HG03558 (cell line): ENCODE data around the gene CDKAL1.
"Not testable (repeated sequence)": the region's sequence is repeated elsewhere in the genome, so short reads cannot be mapped to it uniquely, and the experiment has no call there.

Experiments
- ATAC-seq: cut with Tn5 transposase; IDR thresholded peaks from one replicate; pipeline ENCODE4 v1.9.1; 2021; ENCODE audit warnings: moderate number of reproducible peaks; ENCODE audit not compliant: unreplicated experiment; ENCODE audit errors: extremely low read depth

Gene CDKAL1

DNA sequence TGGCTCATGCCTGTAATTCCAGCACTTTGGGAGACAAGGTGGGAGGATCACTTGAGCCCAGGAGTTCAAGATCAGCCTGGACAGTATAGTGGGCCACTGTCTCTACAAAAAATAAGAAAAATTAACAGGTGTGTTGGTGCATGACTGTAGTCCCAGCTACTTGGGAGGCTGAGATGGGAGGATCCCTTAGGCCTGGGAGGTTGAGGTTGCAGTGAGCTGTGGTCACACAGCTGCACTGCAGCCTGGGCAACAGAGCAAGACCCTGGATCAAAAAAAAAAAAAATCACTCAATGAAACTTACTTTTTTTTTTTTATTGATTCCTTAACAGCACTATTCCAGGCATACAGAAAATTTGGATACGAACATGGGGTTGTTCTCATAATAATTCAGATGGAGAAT is 14.0 kb downstream of the CDKAL1 start:
- no peak for ATAC-seq

DNA sequence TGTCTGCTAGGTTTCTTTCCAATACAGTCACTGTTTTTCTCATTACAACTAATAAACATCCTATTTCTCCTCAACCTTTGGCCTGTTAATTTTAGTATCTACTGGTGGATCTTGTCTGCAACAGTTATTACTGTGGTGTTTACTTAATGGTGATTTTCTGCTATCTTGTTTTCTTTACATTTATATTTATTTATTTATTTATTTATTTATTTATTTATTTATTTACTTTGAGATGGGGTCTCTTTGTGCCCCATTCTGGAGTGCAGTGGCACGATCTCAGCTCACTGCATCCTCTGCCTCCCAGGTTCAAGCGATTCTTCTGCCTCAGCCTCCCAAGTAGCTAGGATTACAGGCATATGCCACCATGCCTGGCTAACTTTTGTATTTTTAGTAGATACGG is 15.1 kb downstream of the CDKAL1 start:
- ATAC-seq: not testable (repeated sequence)

DNA sequence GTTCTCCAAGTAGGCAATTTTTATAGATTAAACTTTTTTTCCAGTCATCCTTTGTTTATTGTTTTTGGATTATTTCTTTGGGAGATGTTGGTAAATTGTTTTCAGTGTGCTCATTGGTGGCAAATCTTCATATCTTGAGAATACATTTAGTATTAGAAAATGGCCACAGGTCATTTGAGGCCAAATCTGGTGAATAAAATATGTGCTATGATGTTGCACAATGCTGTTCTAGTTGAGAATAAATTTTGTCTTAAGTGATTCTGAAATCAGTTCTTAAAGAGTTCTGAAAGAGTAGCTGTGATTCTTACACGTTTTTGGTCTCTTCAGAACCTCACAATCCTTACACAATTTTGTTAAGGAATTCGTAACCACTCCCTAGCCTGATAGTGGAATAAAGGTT is 20.1 kb downstream of the CDKAL1 start:
- no peak for ATAC-seq

DNA sequence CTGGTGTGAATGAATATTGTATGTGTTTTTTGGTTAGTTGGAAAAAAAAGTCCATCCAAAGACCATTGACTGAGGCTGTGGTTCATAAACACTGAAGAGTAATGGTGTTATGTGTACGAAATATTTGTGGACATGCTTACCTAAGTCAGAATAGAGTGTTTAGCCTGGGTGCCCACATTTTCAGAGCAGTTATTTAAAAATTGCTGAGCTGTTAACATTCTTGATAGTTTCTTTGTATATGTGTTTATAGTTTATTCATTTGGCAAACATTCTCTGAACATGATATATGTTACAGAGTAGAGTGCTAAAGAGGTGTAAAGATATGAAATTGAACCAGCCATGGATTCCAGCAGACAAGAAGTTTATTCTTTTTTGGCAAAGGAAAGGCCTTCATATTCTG is 20.6 kb downstream of the CDKAL1 start:
- no peak for ATAC-seq

DNA sequence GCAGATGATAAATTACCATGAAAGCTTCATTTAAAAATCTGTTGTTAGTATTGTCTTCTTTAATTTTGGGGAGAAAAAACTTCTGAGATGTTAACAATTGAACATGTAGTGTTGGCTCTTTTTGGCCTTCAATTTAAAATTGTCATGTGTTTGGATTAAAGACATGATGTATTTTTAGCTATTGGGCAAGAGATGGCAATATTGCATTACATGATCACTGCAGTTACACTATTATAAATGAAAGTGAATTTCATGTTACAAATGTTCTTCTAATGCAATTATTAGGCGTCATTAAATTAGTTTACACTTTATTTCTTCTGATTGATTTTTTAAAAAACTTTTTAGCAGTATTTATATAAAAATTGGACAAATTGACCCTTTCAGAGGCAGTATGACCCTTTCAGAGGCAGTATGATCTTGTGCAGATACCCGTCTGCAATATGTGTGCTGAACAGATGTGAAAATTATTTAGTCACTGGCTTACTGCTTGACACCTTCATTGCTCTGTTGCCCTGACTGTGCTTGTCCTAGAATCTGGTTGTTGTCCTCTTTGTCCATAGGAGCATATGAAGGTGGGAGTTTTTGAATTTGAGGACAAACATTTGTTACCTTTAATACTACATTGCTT is 25.8 kb downstream of the CDKAL1 start:
- no peak for ATAC-seq

DNA sequence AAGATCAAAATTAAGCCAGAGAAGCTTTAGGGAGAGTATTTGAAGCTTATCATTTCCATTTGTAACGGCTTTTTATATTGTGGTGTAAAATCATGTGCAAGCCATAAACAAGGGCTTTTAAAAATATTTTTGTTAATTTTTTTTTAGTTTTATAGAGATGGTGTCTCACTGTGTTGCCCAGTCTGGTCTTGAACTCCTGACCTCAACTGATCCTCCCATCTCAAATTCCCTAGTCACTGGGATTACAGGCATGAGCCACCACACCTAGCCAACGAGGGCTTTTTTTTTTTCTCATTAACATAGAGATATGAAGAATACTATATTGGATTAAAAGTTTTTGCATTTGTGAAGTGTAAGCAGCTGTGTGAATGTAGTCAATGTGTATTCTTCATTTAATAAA is 29.1 kb downstream of the CDKAL1 start:
- ATAC-seq: no peak

DNA sequence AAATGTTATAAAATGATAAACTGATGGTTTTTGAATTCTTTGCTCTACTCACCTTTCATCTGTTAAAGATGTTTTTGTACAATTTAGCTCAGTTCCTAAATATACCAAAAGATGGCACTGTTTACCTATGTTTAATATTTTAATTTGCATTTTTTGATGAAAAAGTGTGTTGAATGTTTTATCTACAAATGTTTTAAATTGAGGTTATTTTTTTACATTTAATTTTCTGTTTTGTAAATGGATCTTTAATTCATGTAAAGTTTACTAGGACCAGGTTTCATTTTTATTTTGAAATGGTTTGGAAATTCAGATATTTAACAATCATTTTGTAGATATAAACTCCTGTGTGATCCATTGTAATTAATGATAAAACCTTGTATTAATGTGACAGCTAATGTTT is 30.0 kb downstream of the CDKAL1 start:
- ATAC-seq: no peak

DNA sequence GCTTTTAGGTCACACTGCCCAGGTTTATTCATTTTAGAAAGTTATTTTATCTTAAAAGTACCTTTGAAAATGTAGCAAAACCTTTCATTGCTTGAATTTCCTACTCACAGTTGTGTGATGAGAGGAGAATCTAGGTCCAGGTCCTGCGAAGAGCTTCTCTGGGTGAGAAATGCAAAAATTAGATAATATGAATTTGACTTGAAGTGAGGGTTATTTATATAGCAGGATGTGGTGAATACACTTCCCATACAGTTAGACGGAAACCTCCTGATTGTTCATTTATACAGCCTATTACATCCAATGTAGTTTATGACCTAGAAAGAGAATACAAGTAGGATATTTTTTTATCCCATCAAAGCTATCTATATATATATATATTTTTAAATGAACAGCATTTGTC is 30.5 kb downstream of the CDKAL1 start:
- ATAC-seq: no peak

DNA sequence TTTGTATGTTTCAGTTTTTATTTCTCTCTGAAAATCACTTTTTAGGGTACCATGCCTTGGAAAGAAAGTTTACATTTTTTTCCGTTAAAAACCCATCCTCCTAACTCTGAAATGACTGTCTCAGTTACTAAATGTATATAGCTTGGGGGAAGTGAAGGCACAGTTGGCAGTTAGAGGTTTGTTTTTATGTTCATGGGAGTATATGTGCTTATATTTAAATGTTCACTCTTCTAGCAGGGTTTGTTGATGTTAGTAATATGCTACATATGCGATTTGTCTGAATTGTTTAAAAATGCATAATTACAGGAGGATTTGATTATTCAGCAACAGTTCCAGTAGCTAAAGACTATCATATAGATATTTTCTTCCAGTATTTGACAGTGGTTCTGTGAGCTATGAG is 31.1 kb downstream of the CDKAL1 start:
- no peak for ATAC-seq

DNA sequence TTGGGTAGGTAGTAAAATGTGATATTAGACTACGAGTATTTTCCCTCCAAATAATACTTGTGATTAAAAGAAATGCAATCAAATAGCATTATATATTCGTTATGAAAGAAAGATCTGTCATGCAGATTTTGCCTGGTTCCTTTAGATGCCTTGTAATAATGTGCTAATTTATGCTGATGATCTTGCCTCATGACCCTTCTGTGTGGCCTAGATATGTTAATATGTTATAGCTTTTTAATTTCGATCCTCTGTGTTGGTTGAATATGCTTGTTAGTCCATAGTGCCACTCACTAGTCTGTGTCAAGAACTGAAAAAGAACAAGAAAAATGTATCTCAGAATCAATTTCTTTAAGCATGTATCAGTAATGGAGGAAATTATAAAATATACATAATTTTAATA is 31.9 kb downstream of the CDKAL1 start:
- ATAC-seq: no peak

DNA sequence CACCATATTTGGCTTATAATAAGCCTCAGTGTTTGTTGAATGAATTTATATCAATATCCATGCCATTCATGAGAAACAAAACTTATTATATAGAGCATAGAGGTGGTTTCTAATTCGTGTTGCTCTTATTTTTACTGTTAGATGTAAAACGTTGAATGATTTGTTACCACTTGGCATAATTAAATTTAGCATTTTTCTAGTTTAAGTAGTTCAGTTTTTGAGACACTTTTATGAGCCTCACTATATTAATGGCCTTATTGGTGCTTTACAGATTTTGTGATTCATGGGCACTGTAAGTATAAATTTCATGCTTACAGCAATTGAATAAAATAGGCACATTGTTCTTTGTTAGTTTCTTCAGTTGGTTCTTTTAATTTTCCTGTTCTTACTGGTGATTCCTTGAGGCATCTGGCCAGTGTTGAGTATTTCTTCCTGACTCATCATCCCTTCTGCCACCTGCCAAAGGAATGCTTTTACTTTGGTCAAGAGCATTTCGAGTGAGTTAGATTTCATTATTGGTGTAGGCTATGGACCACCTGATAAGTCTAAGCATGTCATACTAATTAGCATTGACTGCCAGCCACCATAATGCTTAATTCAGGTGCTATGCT is 34.8 kb downstream of the CDKAL1 start:
- ATAC-seq: no peak

DNA sequence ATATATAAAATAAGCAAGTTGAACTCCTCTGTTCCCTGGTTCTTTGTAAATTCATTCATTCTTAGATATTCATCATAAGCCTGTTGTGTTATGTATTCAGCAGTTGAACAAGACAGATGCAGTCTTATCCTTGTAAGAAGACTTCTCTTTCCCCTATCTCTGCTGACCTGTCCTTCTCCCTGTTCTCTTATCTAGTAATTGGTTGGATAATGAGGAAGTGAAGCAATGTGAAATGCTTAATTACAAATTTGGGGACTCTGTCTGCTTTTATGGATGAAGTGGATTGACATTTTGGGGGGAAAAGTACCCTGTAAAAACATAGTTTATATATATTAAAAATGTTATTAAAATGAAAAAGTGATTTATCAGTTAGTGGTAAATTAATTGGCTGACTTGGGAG is 37.0 kb downstream of the CDKAL1 start:
- ATAC-seq: no peak

DNA sequence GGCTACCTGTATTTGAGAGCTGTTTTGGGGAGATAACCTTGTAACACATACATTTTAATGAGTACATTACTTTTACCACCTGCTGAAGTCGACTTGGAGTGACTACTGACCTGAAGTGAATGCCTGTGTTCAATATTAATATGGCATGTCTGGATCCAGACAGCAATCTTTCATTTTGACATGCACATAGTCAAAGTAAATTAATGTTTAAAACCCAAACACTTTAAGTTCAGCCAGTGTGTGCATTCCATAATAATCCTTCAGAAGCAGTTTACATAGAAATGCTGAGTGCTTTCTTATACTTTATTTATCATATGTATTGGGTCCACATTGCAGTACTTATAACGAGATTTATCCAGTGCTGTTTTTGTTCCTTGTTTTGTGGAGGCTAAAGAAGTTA is 38.0 kb downstream of the CDKAL1 start:
- no peak for ATAC-seq

DNA sequence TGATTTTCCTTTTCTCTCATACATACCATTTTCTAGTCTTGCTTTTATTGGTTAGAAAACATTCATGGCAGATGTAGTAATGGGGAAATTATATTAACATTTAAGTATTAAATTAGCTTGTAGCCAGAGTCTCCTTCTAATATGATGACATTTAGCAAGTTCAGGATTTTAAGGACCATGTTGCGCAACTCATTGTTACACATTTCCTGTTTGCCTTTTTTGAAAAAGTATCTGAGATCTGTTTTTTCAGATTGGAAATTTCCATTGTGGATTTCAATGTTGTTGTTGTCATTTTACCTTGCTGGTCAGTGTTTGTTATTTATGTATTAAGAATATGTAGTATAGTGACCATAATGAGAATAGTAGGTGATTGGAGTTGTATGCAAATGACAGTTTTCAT is 38.7 kb downstream of the CDKAL1 start:
- no peak for ATAC-seq

DNA sequence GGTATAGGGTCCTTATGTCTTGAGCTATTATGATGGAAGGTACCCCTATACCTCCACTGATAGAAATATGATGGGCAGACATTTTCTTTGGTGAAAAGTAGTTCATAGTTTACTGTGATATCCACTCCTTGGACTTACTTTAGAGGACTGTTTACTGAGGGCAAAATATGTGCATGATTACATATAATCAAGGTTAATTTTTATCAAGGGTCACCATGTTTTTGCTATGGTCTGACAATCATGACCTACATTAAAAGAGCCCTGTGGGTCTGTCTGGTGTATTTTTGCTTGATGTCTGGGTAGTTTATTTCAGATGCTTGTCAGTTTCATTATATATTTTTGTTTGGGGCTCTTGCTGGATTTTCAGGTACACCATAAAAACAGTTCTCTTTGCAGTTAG is 40.1 kb downstream of the CDKAL1 start:
- ATAC-seq: no peak

DNA sequence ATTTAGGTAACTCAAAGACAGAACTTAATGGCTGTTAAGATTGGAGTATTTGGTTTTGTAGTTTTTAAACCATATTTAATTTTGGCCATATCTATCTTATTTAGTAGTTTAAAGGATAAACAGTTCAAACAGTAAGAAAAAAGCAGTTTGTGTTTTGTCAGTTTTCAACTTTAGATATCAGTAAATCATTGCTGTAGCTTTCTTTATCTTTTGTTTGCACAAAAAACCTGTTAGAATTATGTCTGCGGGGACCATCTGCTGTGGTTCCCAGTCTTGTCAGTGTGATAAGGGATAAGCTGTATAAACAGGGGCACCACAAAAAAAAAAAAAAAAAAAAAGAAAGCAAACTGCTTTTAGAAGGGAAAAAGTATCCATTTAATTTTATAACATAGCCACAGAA is 40.9 kb downstream of the CDKAL1 start:
- no peak for ATAC-seq

DNA sequence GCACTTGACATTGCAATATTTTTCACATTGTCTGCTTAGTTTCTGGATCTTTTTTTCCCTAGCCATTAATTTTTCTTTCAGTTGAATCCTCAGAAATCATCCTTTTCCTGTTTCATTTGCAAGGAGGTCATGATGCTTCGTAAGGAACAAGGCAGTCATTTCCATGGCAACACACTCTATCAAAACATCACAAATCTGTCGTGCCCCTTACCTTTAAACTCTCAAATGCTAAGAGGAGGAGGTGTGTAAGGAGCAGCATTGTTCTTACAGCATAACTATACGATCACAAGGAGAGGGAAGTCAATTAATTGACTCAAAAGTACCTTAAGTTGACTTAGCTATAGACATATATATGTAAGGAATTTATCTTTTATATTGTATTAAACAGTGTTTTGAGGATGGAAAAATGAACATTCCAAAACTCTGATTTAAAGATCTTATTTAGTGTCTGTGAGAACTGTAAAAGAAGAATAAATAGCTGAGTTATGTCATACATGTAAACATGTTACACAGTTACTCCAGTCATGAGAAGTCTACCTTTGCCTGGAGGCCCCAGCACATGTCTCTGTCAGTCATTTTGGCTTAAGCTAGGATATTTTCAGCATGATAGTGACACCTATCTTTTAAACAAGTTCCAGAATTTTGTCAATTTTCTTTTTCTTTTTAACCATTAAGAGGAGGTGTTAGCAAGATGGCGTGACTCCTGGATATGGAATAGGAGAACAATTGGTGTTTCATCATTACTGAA is 41.6 kb downstream of the CDKAL1 start:
- ATAC-seq: no peak

DNA sequence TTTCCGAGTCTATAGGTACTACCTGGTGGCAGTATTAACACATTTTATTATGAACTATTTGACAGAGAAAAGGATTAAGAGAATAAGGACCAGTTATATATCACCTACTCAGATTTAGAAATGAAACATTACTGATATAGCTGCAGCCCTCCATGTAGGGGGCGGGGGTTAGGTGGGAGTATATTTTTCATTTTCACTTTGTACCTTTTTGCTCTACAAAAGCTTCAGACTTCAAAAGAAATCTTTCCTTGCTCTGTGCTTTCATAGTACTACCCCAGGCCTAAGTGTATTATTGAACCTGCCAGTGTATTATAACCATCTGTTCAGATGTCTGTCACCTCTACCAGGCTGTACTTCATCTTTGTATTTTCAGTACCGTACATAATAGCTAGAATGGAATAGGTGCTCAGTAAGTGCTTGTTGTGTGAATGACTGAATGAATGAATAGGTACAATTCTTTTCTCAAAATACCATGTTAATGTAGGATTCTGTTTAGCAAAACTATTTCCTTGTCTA is 43.0 kb downstream of the CDKAL1 start:
- no peak for ATAC-seq

DNA sequence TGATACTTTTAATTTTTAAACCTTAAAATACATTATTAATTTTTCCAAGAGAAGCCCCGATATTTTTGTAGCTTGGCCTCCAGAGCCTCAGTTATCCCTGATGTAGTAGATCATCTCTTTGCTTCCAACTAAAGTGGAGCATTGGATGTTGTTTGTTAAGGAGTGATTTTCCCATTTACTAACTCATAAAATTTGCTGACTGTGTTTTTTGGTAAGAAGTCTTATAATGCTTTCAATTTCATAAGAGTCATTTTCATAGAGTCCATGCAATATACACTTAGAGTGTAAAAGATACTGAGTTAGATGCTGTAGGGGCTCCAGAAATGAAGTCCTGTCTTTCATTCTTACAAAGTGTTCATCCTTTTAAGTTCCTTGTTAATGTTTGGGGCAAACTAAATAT is 46.8 kb downstream of the CDKAL1 start:
- no peak for ATAC-seq

DNA sequence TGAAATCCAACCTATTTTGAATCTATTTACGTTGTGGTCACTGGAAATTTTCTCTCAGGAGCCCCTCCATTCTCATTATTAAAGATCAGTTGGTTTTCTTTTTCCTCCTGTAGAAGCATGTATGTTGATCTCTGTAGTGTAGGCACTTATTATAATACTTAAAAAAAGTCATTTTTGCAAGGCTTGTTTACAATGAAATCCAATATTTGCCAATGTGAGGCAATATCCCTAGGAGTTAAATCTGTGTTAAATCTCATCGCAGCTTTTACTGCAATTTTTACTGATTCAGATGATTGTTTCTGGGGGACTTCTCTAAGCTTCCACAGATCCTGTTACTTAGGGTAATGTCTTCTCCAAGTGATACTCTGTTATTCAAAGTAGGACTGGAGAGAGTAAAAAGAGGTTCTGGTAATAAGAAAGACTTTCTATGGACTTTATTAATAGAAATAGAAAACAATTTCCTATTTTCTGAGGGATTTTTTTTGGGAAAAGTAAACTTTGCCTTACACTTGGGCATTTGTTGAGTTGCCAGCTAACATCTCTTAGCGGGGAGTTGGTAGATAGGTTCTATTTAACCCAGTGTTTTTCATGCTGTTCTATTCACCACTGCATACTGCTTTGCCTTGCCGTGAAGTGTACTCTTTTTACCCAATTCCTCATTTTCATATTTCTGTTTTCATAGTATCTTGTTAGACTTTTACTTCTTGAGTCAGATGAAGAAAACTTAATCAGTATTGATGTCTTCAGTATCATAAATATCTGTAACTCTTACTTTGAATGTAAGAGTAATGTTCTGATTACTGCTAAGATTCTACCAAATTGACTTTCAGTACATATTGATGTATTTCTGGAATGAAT is 48.6 kb downstream of the CDKAL1 start:
- no peak for ATAC-seq

DNA sequence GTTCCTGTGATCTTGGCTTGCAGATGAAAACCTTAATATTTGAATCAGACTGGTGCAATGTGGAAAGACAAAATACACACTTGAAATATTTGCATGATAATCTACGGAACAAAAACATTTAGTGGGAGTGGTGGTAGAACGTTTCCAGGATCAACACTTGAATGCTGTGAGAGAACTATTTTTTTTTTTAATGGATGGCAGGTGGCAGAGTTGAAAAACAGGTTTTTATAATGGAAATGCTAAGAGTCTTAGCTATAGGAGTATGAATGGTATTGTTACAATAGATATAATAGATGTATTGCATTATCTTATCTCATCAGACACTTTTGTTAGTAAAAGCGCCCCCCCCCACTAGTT is 49.2 kb downstream of the CDKAL1 start:
- no peak for ATAC-seq
